SIG-M5 treated with dmso at 0.1 percent for 504 hours (cell line): ENCODE measurements around the gene TFF3.

Source experiments
- DNase-seq: peaks from one replicate; lab custom pipeline; 2025; ENCODE audit not compliant: unreplicated experiment; lab: John Stamatoyannopoulos, UW

The TFF3 gene

GRCh38 chr21:42272984-42273600 lies 42.1 kb downstream of the TFF3 start:
- no peak for DNase-seq

GRCh38 chr21:42272109-42272962 lies 42.9 kb downstream of the TFF3 start:
- no peak for DNase-seq

- DNase-seq, result no peak
Measured at GRCh38 chr21:42271065-42271464, 44.1 kb downstream of the TFF3 start.

- DNase-seq, result no peak
Measured at GRCh38 chr21:42269386-42269785, 45.8 kb downstream of the TFF3 start.

- DNase-seq, result no peak
Measured at GRCh38 chr21:42266971-42267556, 48.1 kb downstream of the TFF3 start.

- no peak for DNase-seq
Measured at GRCh38 chr21:42265231-42265812, 49.9 kb downstream of the TFF3 start.

GRCh38 chr21:42264245-42265195 lies 50.7 kb downstream of the TFF3 start:
- DNase-seq, result no peak

- DNase-seq, result no peak
Measured at GRCh38 chr21:42263591-42264131, 51.5 kb downstream of the TFF3 start.

- peak; percentile 17 for DNase-seq
Measured at GRCh38 chr21:42262831-42263231, 52.4 kb downstream of the TFF3 start.

- no peak for DNase-seq
Measured at GRCh38 chr21:42261829-42262200, 53.4 kb downstream of the TFF3 start.
